Astrocyte (in vitro differentiated cells and primary cell): ENCODE data around the gene NTM. TPM values are rescaled to one million over a fixed set of nuclear protein-coding genes. Genes with fewer than 3 reads are reported as not detected.

Experiments
- DNase-seq: peaks from one replicate; pipeline ENCODE4 v3.0.0-alpha.2; 2010; ENCODE audit warnings: low read depth
- FAIRE-seq: peaks from 2 replicates; lab custom pipeline; 2011; peaks lifted over from hg19 to GRCh38; lab: Jason Lieb, UNC
- H2AFZ ChIP-seq: 2 replicates; pipeline ENCODE4 v1.6.0; 2012; ENCODE audit warnings: low read depth, low read length, inconsistent platforms
- H3K27ac ChIP-seq: 2 replicates; pipeline ENCODE4 v1.5.1; 2011; ENCODE audit warnings: low read depth, low read length, inconsistent platforms
- H3K27me3 ChIP-seq: 2 replicates; pipeline ENCODE4 v1.6.0; 2011; ENCODE audit warnings: low read length, inconsistent platforms; ENCODE audit not compliant: insufficient read depth
- H3K36me3 ChIP-seq: 2 replicates; pipeline ENCODE4 v1.5.1; 2011; ENCODE audit warnings: low read length, inconsistent platforms; ENCODE audit not compliant: insufficient read depth
- H3K4me1 ChIP-seq: 2 replicates; pipeline ENCODE4 v1.5.1; 2011; ENCODE audit warnings: low read length, inconsistent platforms; ENCODE audit not compliant: insufficient read depth
- H3K4me2 ChIP-seq: 2 replicates; pipeline ENCODE4 v1.6.0; 2012; ENCODE audit warnings: low read length, inconsistent platforms
- H3K4me3 ChIP-seq: 2 replicates; pipeline ENCODE4 v1.5.1; 2011; ENCODE audit warnings: low read depth, mild to moderate bottlenecking, low read length, inconsistent platforms; ENCODE audit not compliant: insufficient read depth
- H3K79me2 ChIP-seq: 2 replicates; pipeline ENCODE4 v1.6.0; 2012; ENCODE audit warnings: mild to moderate bottlenecking, low read length, inconsistent platforms; ENCODE audit not compliant: insufficient read depth
- H3K9ac ChIP-seq: 2 replicates; pipeline ENCODE4 v1.6.0; 2012; ENCODE audit warnings: mild to moderate bottlenecking, low read length, inconsistent platforms
- H3K9me3 ChIP-seq: 2 replicates; pipeline ENCODE4 v1.5.1; 2012; ENCODE audit warnings: low read depth, mild to moderate bottlenecking, low read length, inconsistent platforms; ENCODE audit not compliant: insufficient read depth
- H4K20me1 ChIP-seq: 2 replicates; pipeline ENCODE4 v1.6.0; 2012; ENCODE audit warnings: low read length, inconsistent platforms; ENCODE audit not compliant: insufficient read depth
- H3K27ac Mint-ChIP-seq: one replicate; pipeline ENCODE4 v1.8.0; 2021; ENCODE audit warnings: mild to moderate bottlenecking, mixed read lengths; ENCODE audit not compliant: unreplicated experiment
- H3K27me3 Mint-ChIP-seq: one replicate; pipeline ENCODE4 v1.8.0; 2021; ENCODE audit warnings: low read depth, mixed read lengths; ENCODE audit not compliant: unreplicated experiment
- H3K36me3 Mint-ChIP-seq: one replicate; pipeline ENCODE4 v1.8.0; 2021; ENCODE audit warnings: low read depth, mixed read lengths; ENCODE audit not compliant: unreplicated experiment
- H3K4me1 Mint-ChIP-seq: one replicate; pipeline ENCODE4 v1.8.0; 2021; ENCODE audit warnings: low read depth, mixed read lengths; ENCODE audit not compliant: unreplicated experiment
- H3K4me3 Mint-ChIP-seq: one replicate; pipeline ENCODE4 v1.8.0; 2021; ENCODE audit warnings: mild to moderate bottlenecking, moderate library complexity, mixed read lengths; ENCODE audit not compliant: unreplicated experiment
- H3K9me3 Mint-ChIP-seq: one replicate; pipeline ENCODE4 v1.8.0; 2021; ENCODE audit warnings: mild to moderate bottlenecking, mixed read lengths; ENCODE audit not compliant: unreplicated experiment
- EZH2 ChIP-seq: IDR thresholded peaks from 2 replicates; pipeline ENCODE4 v1.6.1; 2012; ENCODE audit warnings: mild to moderate bottlenecking, low read length, inconsistent platforms; ENCODE audit not compliant: insufficient read depth
- total RNA-seq: library from RNA; stranded (reverse); gene quantifications from 2 replicates; pipeline ENCODE4 v1.2.1, GENCODE V29; 2021
- TF ChIP-seq, protein P1 (sequence below): IDR thresholded peaks from 2 replicates; pipeline ENCODE4 v1.5.1; 2011; ENCODE audit warnings: low read depth, mild to moderate bottlenecking, inconsistent platforms, low read length, moderate library complexity; ENCODE audit not compliant: insufficient read depth

NTM gene
- total RNA-seq, 1 donor from 2014 or later: 98.2 TPM

GRCh38 chr11:131924457-131925201 is 554.2 kb downstream of the NTM start:
- no peak for FAIRE-seq
- H3K9me3 Mint-ChIP-seq: peaks cover 4% of the 10 kb centered on the region
- Histone ChIP-seq H3K4me3 (peak overlapping the region; percentile 5), H3K36me3 (no peaks in the 10 kb centered on the region), H3K4me1 (peaks cover 20% of the 10 kb centered on the region), H3K9ac (peak overlapping the region; percentile 78), H2AFZ (no peak overlapping the region), H3K9me3 (no peaks in the 10 kb centered on the region), H4K20me1 (peaks cover 19% of the 10 kb centered on the region), H3K79me2 (peaks cover 86% of the 10 kb centered on the region), H3K4me2 (peak overlapping the region; percentile 72), H3K27me3 (no peaks in the 10 kb centered on the region), H3K27ac (peak overlapping the region; percentile 92)
- peaks cover 34% of the 10 kb centered on the region for H3K4me1 Mint-ChIP-seq
- H3K36me3 Mint-ChIP-seq: peaks cover 14% of the 10 kb centered on the region
- H3K27me3 Mint-ChIP-seq: no peaks in the 10 kb centered on the region
- H3K27ac Mint-ChIP-seq: peak overlapping the region; percentile 81
- peak; percentile 76 for DNase-seq
- TF ChIP-seq, protein P1, sequence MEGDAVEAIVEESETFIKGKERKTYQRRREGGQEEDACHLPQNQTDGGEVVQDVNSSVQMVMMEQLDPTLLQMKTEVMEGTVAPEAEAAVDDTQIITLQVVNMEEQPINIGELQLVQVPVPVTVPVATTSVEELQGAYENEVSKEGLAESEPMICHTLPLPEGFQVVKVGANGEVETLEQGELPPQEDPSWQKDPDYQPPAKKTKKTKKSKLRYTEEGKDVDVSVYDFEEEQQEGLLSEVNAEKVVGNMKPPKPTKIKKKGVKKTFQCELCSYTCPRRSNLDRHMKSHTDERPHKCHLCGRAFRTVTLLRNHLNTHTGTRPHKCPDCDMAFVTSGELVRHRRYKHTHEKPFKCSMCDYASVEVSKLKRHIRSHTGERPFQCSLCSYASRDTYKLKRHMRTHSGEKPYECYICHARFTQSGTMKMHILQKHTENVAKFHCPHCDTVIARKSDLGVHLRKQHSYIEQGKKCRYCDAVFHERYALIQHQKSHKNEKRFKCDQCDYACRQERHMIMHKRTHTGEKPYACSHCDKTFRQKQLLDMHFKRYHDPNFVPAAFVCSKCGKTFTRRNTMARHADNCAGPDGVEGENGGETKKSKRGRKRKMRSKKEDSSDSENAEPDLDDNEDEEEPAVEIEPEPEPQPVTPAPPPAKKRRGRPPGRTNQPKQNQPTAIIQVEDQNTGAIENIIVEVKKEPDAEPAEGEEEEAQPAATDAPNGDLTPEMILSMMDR: no peak
- peak overlapping the region; percentile 15 for H3K4me3 Mint-ChIP-seq

GRCh38 chr11:131925829-131926228 is 555.4 kb downstream of the NTM start:
- H3K9me3 ChIP-seq: no peaks in the 10 kb centered on the region
- H3K79me2 ChIP-seq: peaks cover 86% of the 10 kb centered on the region
- no peak overlapping the region for H3K4me3 ChIP-seq
- peaks cover 13% of the 10 kb centered on the region for H3K36me3 Mint-ChIP-seq
- H4K20me1 ChIP-seq: peaks cover 19% of the 10 kb centered on the region
- peaks cover 4% of the 10 kb centered on the region for H3K9me3 Mint-ChIP-seq
- peak overlapping the region; percentile 20 for H3K27ac ChIP-seq
- H3K27me3 ChIP-seq: no peaks in the 10 kb centered on the region
- H3K36me3 ChIP-seq: no peaks in the 10 kb centered on the region
- H3K27ac Mint-ChIP-seq: peak overlapping the region; percentile 76
- FAIRE-seq (no peak), DNase-seq (no peak)
- TF ChIP-seq EZH2: no peak
- TF ChIP-seq, protein P1: no peak
- H3K4me2 ChIP-seq: no peak overlapping the region
- no peak overlapping the region for H3K9ac ChIP-seq
- H3K4me1 Mint-ChIP-seq: peaks cover 34% of the 10 kb centered on the region
- peaks cover 20% of the 10 kb centered on the region for H3K4me1 ChIP-seq
- no peak overlapping the region for H2AFZ ChIP-seq
- H3K27me3 Mint-ChIP-seq: no peaks in the 10 kb centered on the region
- no peak overlapping the region for H3K4me3 Mint-ChIP-seq

GRCh38 chr11:131928992-131929391 is 558.6 kb downstream of the NTM start:
- Mint-ChIP-seq H3K4me3 (no peak overlapping the region), H3K36me3 (peaks cover 14% of the 10 kb centered on the region), H3K27me3 (no peaks in the 10 kb centered on the region), H3K27ac (no peak overlapping the region), H3K9me3 (peaks cover 2% of the 10 kb centered on the region), H3K4me1 (peaks cover 26% of the 10 kb centered on the region)
- FAIRE-seq (no peak), DNase-seq (no peak)
- Histone ChIP-seq H4K20me1 (peaks cover 34% of the 10 kb centered on the region), H3K9me3 (no peaks in the 10 kb centered on the region), H3K4me1 (peaks cover 15% of the 10 kb centered on the region), H3K27me3 (no peaks in the 10 kb centered on the region), H3K4me2 (no peak overlapping the region), H3K4me3 (no peak overlapping the region), H3K27ac (no peak overlapping the region), H3K79me2 (peaks cover 88% of the 10 kb centered on the region), H3K36me3 (no peaks in the 10 kb centered on the region), H3K9ac (no peak overlapping the region), H2AFZ (no peak overlapping the region)
- no peak for TF ChIP-seq EZH2
- TF ChIP-seq, protein P1: no peak
